Measurements from ENCODE around the gene OTUD3.

DNA sequence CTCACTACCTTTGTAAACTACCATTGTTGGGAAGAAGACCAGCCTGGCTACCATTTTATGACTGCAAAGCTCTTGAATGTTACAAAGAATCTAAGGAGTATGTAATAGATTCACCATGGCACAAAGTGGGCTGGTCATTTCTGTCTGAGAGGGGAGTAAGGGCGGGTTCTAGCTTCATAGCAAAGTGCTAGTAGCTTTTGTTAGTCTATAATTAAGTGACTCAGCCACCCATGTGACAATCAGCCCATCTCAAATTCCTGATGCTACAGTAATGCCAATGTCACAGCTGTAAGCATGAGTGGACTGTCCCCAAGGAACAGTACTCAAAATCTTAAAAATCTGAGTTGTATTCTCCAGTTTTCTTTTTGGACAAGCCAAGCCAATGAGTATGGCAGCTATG, 15.4 kb upstream of the OTUD3 start:
- TF ChIP-seq EZH2phosphoT487 (IDR thresholded peaks at IDR 0.05; ENCODE audit: insufficient read depth, low read depth) (no peak), EZH2 (IDR thresholded peaks at IDR 0.05; ENCODE audit: insufficient read depth, poor library complexity, severe bottlenecking) (no peak)

Data from GM23248 (cell line).